RWPE1 (cell line): ENCODE results near the gene SMIM5.

Experiments used
- CTCF ChIA-PET: fragments of 350-600 bp; sonication (Branson Sonifier 250); formaldehyde crosslinking; extraction: SDS; loops from one replicate; lab custom pipeline; 2021; lab: Yijun Ruan, JAX
- POLR2A ChIA-PET: fragments of 400-600 bp; formaldehyde crosslinking; extraction: SDS; loops from one replicate; lab custom pipeline; 2020; ENCODE audit warnings: antibody characterized with exemption; ENCODE audit not compliant: low non-redundant PET; lab: Yijun Ruan, JAX
- DNase-seq: peaks from one replicate; pipeline ENCODE4 v3.0.0; 2012; ENCODE audit warnings: low spot score
- H3K27ac ChIP-seq: fragments of 450-650 bp; 2 replicates; pipeline ENCODE4 v1.5.1; 2017
- CTCF ChIP-seq: fragments of 450-650 bp; conservative IDR thresholded peaks from 2 replicates; pipeline ENCODE4 v1.5.1; 2017; ENCODE audit warnings: low read depth, mild to moderate bottlenecking

The SMIM5 gene

DNA sequence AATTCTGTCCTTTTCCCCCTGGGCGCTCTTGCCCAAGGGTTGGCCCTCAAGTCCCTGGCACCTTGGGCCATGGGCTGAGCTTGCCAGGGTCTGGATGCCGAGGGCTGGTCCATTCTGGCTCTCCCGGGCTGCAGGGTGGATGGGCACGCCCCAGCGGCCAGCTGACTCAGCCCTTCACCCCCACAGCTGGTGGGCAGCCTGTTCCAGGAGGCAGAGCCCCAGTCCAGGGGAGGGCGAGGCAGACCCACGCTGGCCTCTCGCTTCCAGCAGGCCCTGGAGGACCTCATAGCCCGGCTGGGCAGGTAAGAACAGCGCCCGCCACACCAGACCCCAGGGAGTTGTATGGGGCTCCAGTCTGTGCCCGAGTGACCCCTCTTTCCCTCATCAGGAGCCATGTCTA, 30.6 kb upstream of the SMIM5 start:
- H3K27ac ChIP-seq = peak overlapping the region; percentile 58; the same call in 1 of the 2 replicates
- CTCF ChIA-PET = interaction anchor here (2.5 to 3.5 kb wide), 3 partner anchors 11 to 31 kb away, joined by 12 to 29 read pairs (median 26); partner anchors contain the start of gene SMIM5
- no peak for DNase-seq
- POLR2A ChIA-PET = no interaction called here
- no peak for TF ChIP-seq CTCF

- DNase-seq = no peak
- peak overlapping the region; percentile 58 for H3K27ac ChIP-seq
- POLR2A ChIA-PET = no interaction called here
- CTCF ChIA-PET = interaction anchor here (0.6 to 3.5 kb wide), 2 partner anchors 30 to 707 kb away, joined by 3 to 26 read pairs; partner anchors contain the start of gene SMIM5
- no peak for TF ChIP-seq CTCF
These were observed 30.1 kb upstream of the SMIM5 start for GRCh38 chr17:75603123-75603522.

DNA sequence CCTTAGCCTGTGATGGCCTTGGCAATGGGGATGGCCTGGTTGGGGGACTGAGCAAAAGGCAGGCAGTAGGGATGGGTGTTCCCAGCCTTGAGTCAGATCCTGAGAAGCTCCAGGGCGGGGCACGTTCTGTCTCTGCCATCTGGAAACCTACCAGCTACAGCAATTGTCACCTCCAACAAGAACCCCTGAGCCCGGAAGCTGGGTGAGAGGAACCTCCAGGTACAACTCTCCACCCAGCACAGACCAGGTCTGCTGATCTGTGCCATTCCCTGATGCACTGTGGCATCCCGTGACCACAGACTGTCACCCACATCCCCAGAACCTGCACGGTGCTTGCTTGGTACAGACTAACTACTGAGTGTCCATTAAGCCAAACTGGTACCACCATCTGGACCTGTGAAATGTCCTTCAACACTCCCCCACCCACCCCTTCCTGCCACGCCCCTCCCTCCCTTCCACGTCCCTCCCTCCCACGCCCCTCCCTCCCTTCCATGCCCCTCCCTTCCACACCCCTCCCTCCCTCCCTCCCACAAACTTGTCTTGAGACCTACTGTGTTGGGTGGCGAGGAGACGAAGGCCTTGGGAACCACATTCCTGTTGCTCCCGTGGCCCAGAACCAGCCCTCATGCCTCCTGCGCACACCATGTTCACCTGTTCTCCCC, 29.1 kb upstream of the SMIM5 start:
- TF ChIP-seq CTCF = no peak
- ChIA-PET CTCF (interaction anchor here (0.6 kb wide), 1 partner anchor 110 kb away, joined by 3 read pairs; no protein-coding TSS in a partner anchor), POLR2A (no interaction called here)
- no peak for DNase-seq
- H3K27ac ChIP-seq = peak overlapping the region; percentile 58

DNA sequence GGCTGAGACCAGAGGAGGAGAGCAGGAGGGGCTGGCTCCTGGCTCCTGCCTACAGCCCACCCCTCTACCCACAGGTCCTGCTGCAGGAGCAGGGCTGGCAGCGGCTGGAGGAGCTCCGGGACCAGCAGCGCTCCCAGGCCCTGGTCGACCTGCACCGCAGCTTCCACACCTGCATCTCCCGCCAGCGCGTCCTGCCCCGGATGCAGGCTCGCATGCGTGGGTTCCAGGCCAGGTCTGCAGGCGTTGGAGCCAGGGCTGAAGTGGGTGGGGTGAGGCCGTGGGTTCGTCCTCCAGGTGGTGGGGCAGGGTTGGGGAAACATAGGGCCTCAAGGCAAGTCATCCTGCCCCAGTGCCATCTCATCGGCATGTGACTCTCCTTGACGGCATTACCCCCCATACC, 27.4 kb upstream of the SMIM5 start:
- H3K27ac ChIP-seq = no peak overlapping the region
- no peak for DNase-seq
- TF ChIP-seq CTCF = no peak
- POLR2A ChIA-PET = no interaction called here
- CTCF ChIA-PET = interaction anchor here (0.6 kb wide), 2 partner anchors 90 to 577 kb away, joined by 3 to 4 read pairs; no protein-coding TSS in a partner anchor

GRCh38 chr17:75607086-75607485, 26.1 kb upstream of the SMIM5 start:
- ChIA-PET CTCF (interaction anchor here (1.0 kb wide), 1 partner anchor 26 kb away, joined by 3 read pairs; no protein-coding TSS in a partner anchor), POLR2A (no interaction called here)
- H3K27ac ChIP-seq = no peak overlapping the region
- DNase-seq = no peak
- no peak for TF ChIP-seq CTCF

- DNase-seq = no peak
- POLR2A ChIA-PET = interaction anchor here (1.1 kb wide), 1 partner anchor 8 kb away, joined by 6 read pairs; no protein-coding TSS in a partner anchor
- H3K27ac ChIP-seq = peak overlapping the region; percentile 23
- CTCF ChIA-PET = interaction anchor here (0.6 to 1.9 kb wide), 3 partner anchors 9 to 10 kb away, joined by 3 to 7 read pairs (median 6); no protein-coding TSS in a partner anchor
- TF ChIP-seq CTCF = no peak
These were observed 22.9 kb upstream of the SMIM5 start for GRCh38 chr17:75610103-75610984.
